Left ventricle myocardium inferior (tissue), 1 donor: Measurements from ENCODE around the gene RCSD1. TPM values are rescaled to one million over a fixed set of nuclear protein-coding genes. Genes with fewer than 3 reads are reported as not detected.

ENCODE experiments used
- DNase-seq: peaks from one replicate; pipeline ENCODE4 v3.0.0-alpha.2; 2020
- H3K27ac ChIP-seq: fragments of 200-600 bp; replicated peaks from 2 replicates; pipeline ENCODE4 v1.8.0; 2021
- H3K27me3 ChIP-seq: fragments of 200-600 bp; 2 replicates; pipeline ENCODE4 v1.8.0; 2021; ENCODE audit warnings: low read depth
- H3K36me3 ChIP-seq: fragments of 200-600 bp; 2 replicates; pipeline ENCODE4 v1.8.0; 2021
- H3K4me1 ChIP-seq: fragments of 200-600 bp; 2 replicates; pipeline ENCODE4 v1.8.0; 2021
- H3K4me3 ChIP-seq: fragments of 200-600 bp; 2 replicates; pipeline ENCODE4 v1.8.0; 2021; ENCODE audit warnings: mild to moderate bottlenecking, moderate library complexity
- H3K9me3 ChIP-seq: fragments of 200-600 bp; replicated peaks from 2 replicates; pipeline ENCODE4 v1.8.0; 2021
- intact Hi-C: fragments of 100-400 bp; cut with micrococcal nuclease; formaldehyde crosslinking; loops from one replicate; pipeline ENCODE4 v1.11.0; 2022
- total RNA-seq: library from RNA; stranded (reverse); fragmentation: NEBNext Ultra II Directional; extraction: Animal tissue kit (Norgen Biotek cat#: 25700); gene quantifications from one replicate; pipeline ENCODE4 v1.2.1, GENCODE V29; 2021
- TF ChIP-seq, protein P1 (sequence below): fragments of 200-600 bp; IDR thresholded peaks from 2 replicates; pipeline ENCODE4 v1.8.0; 2021; ENCODE audit warnings: antibody characterized with exemption, mild to moderate bottlenecking, borderline replicate concordance
- donor health status: DM: no; HTN: yes; CAD: no; lungs with severe emphysema.

Gene RCSD1
- total RNA-seq, 1 donor from 2014 or later: 42.7 TPM

DNA sequence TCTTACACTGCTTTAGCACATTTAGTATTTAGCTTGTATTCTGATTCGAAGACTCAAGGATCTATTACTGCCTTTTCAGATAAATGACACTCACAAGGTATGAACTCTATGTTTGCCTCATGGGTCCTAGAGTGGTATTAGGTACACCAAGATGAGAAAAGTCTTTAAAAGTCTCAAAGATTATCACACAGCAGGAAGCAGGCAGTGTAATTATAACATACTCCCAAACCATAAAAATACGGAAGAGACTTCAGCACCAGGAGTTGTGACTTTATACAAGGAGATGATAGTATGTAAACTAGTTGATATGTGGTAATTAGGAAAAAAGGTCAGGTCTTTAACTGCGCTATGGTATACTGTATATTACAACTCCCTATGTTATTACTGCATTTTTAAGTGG lies 11.2 kb upstream of the RCSD1 start:
- peak overlapping the region; percentile 81 for H3K27ac ChIP-seq
- no peak for DNase-seq
- peaks cover 35% of the 10 kb centered on the region for H3K4me1 ChIP-seq
- intact Hi-C loops: no loop called here
- no peaks in the 10 kb centered on the region for H3K27me3 ChIP-seq
- peaks cover 5% of the 10 kb centered on the region for H3K9me3 ChIP-seq
- TF ChIP-seq, protein P1, sequence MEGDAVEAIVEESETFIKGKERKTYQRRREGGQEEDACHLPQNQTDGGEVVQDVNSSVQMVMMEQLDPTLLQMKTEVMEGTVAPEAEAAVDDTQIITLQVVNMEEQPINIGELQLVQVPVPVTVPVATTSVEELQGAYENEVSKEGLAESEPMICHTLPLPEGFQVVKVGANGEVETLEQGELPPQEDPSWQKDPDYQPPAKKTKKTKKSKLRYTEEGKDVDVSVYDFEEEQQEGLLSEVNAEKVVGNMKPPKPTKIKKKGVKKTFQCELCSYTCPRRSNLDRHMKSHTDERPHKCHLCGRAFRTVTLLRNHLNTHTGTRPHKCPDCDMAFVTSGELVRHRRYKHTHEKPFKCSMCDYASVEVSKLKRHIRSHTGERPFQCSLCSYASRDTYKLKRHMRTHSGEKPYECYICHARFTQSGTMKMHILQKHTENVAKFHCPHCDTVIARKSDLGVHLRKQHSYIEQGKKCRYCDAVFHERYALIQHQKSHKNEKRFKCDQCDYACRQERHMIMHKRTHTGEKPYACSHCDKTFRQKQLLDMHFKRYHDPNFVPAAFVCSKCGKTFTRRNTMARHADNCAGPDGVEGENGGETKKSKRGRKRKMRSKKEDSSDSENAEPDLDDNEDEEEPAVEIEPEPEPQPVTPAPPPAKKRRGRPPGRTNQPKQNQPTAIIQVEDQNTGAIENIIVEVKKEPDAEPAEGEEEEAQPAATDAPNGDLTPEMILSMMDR: no peak
- H3K36me3 ChIP-seq: no peaks in the 10 kb centered on the region
- no peak overlapping the region for H3K4me3 ChIP-seq

DNA sequence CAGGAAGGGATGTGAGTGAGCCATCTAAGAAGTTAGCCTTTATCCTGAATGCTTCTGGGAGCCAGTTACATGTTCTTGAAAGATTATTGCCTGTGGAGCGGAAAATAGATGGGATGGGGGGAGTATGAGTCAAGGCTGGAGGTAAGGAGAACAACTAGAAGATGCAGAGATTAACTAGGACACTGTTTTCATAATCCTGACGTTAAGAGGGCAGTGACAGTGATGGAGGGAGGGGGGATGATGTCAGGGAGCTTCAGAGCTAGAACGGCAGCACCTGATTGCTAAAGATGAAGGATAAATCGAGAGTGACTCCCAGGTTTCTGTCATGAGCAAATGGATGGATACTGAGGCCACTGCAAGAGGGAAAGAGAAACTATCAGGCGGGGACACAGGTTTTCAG lies 10.0 kb upstream of the RCSD1 start:
- no peaks in the 10 kb centered on the region for H3K27me3 ChIP-seq
- no peak for DNase-seq
- peak overlapping the region; percentile 28 for H3K27ac ChIP-seq
- peaks cover 35% of the 10 kb centered on the region for H3K4me1 ChIP-seq
- TF ChIP-seq, protein P1: no peak
- no peaks in the 10 kb centered on the region for H3K36me3 ChIP-seq
- peaks cover 4% of the 10 kb centered on the region for H3K9me3 ChIP-seq
- intact Hi-C loops: no loop called here
- H3K4me3 ChIP-seq: no peak overlapping the region

DNA sequence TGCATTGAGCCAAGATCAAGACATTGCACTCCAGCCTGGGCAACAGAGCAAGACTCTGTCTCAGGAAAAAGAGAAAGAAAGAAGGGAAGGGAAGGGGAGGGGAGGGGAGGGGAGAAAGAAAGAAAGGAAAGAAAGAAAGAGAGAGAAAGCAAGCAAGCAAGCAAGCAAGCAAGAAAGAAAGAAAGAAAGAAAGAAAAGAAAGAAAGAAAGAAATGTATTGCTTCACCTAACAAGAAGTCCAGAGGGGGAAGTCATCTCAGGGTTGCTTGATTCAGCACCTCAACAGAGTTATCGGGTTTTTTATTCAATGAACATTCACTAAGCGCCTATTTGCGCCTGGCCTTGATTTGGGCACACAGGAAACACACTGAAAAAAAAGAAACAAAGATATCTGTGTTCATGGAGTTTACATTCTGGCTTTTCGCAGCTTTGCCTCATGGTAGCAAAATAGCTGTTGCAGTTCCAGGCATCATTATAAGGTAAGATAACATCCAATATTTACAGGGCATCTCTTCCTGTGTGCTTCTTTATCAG lies 8.2 kb upstream of the RCSD1 start:
- intact Hi-C loops: no loop called here
- Histone ChIP-seq H3K27ac (no peak overlapping the region), H3K36me3 (no peaks in the 10 kb centered on the region), H3K9me3 (peaks cover 12% of the 10 kb centered on the region), H3K4me1 (peaks cover 28% of the 10 kb centered on the region), H3K27me3 (no peaks in the 10 kb centered on the region), H3K4me3 (no peak overlapping the region)
- TF ChIP-seq, protein P1: no peak
- no peak for DNase-seq

DNA sequence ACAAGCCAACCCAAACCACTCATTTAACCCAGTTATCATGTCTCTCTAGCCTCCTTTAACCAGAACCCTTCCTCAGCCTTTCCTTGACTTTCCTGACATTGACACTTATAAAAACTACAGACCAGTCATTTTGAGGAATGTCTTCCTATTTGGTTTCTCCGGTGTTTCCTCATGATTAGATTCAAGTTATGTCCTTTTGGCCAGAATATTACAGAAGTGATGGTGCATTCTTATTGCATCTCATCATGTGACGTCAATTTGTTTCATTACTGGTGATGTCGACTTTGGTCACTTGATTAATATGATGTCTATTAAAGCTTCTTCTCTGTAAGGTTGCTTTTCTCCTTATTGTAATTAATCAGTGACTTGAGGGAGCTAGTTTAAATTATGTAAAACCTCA lies 6.1 kb upstream of the RCSD1 start:
- Histone ChIP-seq H3K27ac (no peak overlapping the region), H3K9me3 (peaks cover 12% of the 10 kb centered on the region), H3K27me3 (no peaks in the 10 kb centered on the region), H3K4me1 (peaks cover 26% of the 10 kb centered on the region), H3K36me3 (no peaks in the 10 kb centered on the region), H3K4me3 (no peak overlapping the region)
- intact Hi-C loops: no loop called here
- no peak for DNase-seq
- TF ChIP-seq, protein P1: no peak

DNA sequence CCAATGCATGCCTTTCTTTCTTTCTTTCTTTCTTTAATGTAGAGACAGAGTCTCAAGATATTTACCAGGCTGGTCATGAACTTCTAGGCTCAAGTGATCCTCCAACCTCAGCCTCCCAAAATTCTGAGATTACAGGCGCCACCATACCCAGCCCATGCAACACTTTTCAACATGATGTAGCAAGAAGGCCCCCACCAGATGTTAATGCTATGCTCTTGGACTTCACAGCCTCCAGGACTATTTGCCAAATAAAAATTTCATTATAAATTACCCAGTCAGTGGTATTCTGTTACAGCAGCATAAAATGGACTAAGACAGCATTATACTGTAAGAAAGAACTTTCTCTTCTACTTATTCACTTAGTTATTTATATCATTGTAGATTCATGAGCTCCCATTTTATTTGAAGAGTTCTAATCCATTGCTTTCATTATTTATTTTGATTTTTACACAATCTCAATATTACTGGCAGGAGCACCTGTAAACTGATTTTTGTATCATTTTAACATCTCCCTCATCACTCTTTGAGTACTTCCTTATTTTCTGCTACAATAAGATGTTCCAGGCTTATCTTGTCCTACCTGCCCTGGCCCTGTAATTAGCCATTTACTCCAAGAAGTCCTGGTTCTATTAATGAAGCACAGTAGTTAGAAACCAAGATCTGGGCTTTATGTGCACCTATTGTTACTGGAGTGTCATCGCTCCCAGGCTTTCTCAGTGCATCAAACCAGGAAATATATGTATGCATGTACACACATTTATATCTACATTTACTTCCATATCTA lies 4.8 kb upstream of the RCSD1 start:
- intact Hi-C loops: no loop called here
- Histone ChIP-seq H3K27ac (no peak overlapping the region), H3K27me3 (no peaks in the 10 kb centered on the region), H3K36me3 (no peaks in the 10 kb centered on the region), H3K4me3 (no peak overlapping the region), H3K9me3 (peaks cover 12% of the 10 kb centered on the region), H3K4me1 (peaks cover 30% of the 10 kb centered on the region)
- no peak for DNase-seq
- TF ChIP-seq, protein P1: no peak
